GM19463 (cell line): ENCODE measurements around the gene ZNF282.

Source experiments
- ATAC-seq: cut with Tn5 transposase; IDR thresholded peaks from one replicate; pipeline ENCODE4 v1.9.1; 2021; ENCODE audit warnings: mild to moderate bottlenecking, moderate library complexity; ENCODE audit not compliant: unreplicated experiment

ZNF282 gene

GRCh38 chr7:149188637-149189259 is 6.6 kb upstream of the ZNF282 start:
- ATAC-seq: no peak

GRCh38 chr7:149191851-149192250 is 3.5 kb upstream of the ZNF282 start:
- no peak for ATAC-seq

- ATAC-seq: no peak
Observed at GRCh38 chr7:149194799-149195179, 557 bp upstream of the ZNF282 start.

- ATAC-seq: no peak
Observed at GRCh38 chr7:149196151-149196704, 882 bp downstream of the ZNF282 start.

GRCh38 chr7:149196705-149197171 is 1.4 kb downstream of the ZNF282 start:
- ATAC-seq: no peak

GRCh38 chr7:149197675-149198074 is 2.3 kb downstream of the ZNF282 start:
- no peak for ATAC-seq

- ATAC-seq: no peak
Observed at GRCh38 chr7:149198161-149198816, 2.9 kb downstream of the ZNF282 start.

- no peak for ATAC-seq
Observed at GRCh38 chr7:149199234-149199995, 4.1 kb downstream of the ZNF282 start.

- no peak for ATAC-seq
Observed at GRCh38 chr7:149202831-149203231, 7.5 kb downstream of the ZNF282 start.

GRCh38 chr7:149205690-149206381 is 10.5 kb downstream of the ZNF282 start:
- no peak for ATAC-seq

GRCh38 chr7:149207324-149208035 is 12.1 kb downstream of the ZNF282 start:
- no peak for ATAC-seq

GRCh38 chr7:149209518-149210269 is 14.3 kb downstream of the ZNF282 start:
- no peak for ATAC-seq

- ATAC-seq: no peak
Observed at GRCh38 chr7:149210551-149210950, 15.2 kb downstream of the ZNF282 start.

- ATAC-seq: no peak
Observed at GRCh38 chr7:149214020-149214720, 18.8 kb downstream of the ZNF282 start.

- no peak for ATAC-seq
Observed at GRCh38 chr7:149216402-149216801, 21.1 kb downstream of the ZNF282 start.

GRCh38 chr7:149217570-149217969 is 22.2 kb downstream of the ZNF282 start:
- ATAC-seq: no peak

GRCh38 chr7:149218469-149219420 is 23.4 kb downstream of the ZNF282 start:
- no peak for ATAC-seq

GRCh38 chr7:149220534-149220933 is 25.2 kb downstream of the ZNF282 start:
- ATAC-seq: no peak
